ENCODE measurements around the gene CXCR5. TPM values are rescaled to one million over a fixed set of nuclear protein-coding genes. Genes with fewer than 3 reads are reported as not detected.

CXCR5 gene
- total and polyA plus RNA-seq, 2 of the 4 experiments (the other 2 are of a cell fraction): not detected

DNA sequence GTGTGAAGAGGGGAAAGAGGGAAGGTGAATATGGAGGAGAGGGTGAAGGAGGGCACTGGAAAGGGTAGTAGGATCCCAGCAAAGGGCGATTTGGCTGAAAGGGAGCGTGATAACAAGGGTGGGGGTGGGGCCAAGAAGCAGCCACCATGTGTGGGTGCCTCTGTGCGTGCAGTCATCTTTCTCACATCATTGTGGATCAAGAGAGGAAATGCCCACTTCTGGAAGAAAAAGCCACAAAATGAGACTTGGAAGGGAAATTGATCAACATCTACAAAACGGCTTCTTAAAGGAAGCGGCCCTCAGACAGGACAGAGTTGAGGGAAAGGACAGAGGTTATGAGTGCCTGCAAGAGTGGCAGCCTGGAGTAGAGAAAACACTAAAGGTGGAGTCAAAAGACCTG lies 1.2 kb upstream of the CXCR5 start:
- no peak overlapping the region for H4K5ac ChIP-seq (ENCODE audit: low read depth, low read length)
- CTCF ChIA-PET: interaction anchor here (0.6 to 0.8 kb wide), 2 partner anchors 11 to 106 kb away, joined by 3 read pairs; no protein-coding TSS in a partner anchor
- no peak for TF ChIP-seq MAFK (IDR thresholded peaks at IDR 0.05; ENCODE audit: low read depth, low read length)
- TF ChIP-seq MAZ (IDR thresholded peaks at IDR 0.05; ENCODE audit: borderline replicate concordance, low read depth, low read length): no peak
- no peak for TF ChIP-seq RFX5 (IDR thresholded peaks at IDR 0.05; ENCODE audit: low read depth, low read length)
- no peak for TF ChIP-seq MXI1 (IDR thresholded peaks at IDR 0.05; ENCODE audit: borderline replicate concordance, low read depth, low read length)
- no peak for TF ChIP-seq RAD21 (IDR thresholded peaks at IDR 0.05; ENCODE audit: low read length)
- no peak for TF ChIP-seq CHD1 (IDR thresholded peaks at IDR 0.05; ENCODE audit: low read depth, low read length)
- TF ChIP-seq NFE2L2 (IDR thresholded peaks at IDR 0.05; ENCODE audit: low read depth, low read length): no peak
- TF ChIP-seq, protein P1, sequence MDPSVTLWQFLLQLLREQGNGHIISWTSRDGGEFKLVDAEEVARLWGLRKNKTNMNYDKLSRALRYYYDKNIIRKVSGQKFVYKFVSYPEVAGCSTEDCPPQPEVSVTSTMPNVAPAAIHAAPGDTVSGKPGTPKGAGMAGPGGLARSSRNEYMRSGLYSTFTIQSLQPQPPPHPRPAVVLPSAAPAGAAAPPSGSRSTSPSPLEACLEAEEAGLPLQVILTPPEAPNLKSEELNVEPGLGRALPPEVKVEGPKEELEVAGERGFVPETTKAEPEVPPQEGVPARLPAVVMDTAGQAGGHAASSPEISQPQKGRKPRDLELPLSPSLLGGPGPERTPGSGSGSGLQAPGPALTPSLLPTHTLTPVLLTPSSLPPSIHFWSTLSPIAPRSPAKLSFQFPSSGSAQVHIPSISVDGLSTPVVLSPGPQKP (IDR thresholded peaks at IDR 0.05; ENCODE audit: borderline replicate concordance, low read depth, low read length): no peak
- TF ChIP-seq SMC3 (IDR thresholded peaks at IDR 0.05; ENCODE audit: low read depth, low read length): no peak
- no peak for TF ChIP-seq CEBPB (IDR thresholded peaks at IDR 0.05; ENCODE audit: low read depth, low read length)
- TF ChIP-seq, protein P2, sequence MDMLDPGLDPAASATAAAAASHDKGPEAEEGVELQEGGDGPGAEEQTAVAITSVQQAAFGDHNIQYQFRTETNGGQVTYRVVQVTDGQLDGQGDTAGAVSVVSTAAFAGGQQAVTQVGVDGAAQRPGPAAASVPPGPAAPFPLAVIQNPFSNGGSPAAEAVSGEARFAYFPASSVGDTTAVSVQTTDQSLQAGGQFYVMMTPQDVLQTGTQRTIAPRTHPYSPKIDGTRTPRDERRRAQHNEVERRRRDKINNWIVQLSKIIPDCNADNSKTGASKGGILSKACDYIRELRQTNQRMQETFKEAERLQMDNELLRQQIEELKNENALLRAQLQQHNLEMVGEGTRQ (IDR thresholded peaks at IDR 0.05; ENCODE audit: low read depth, low read length): no peak
- no peak for TF ChIP-seq BHLHE40 (IDR thresholded peaks at IDR 0.05; ENCODE audit: low read depth, low read length)
- no peak for TF ChIP-seq CTCF (conservative IDR thresholded peaks at IDR 0.05; ENCODE audit: low read depth, low read length)
- no peak for TF ChIP-seq POLR2A (IDR thresholded peaks at IDR 0.05; ENCODE audit: low read depth, low read length)
- TF ChIP-seq FOS (IDR thresholded peaks at IDR 0.05; ENCODE audit: low read depth, low read length): no peak
- TF ChIP-seq RCOR1 (IDR thresholded peaks at IDR 0.05; ENCODE audit: insufficient replicate concordance, low read length): no peak

More for the DNA sequence above, 1.2 kb upstream of the CXCR5 start:
- H3K27me3 ChIP-seq (ENCODE audit: control insufficient read depth, insufficient read depth, low read length): no peaks in the 10 kb centered on the region; the same call in 1 of the 2 replicates
- H4K8ac ChIP-seq (ENCODE audit: low read depth in 2 of 2, low read length in 2 of 2): no peak overlapping the region
- no peak overlapping the region for H2BK120ac ChIP-seq (ENCODE audit: low read depth, low read length)
- H2AK5ac ChIP-seq (ENCODE audit: low read depth, low read length): no peak overlapping the region
- H2AFZ ChIP-seq (replicated peaks; ENCODE audit: low read length, poor library complexity): no peak overlapping the region
- H4K91ac ChIP-seq (ENCODE audit: insufficient read depth, low read depth, low read length): no peak overlapping the region
- H3K9me3 ChIP-seq (ENCODE audit: control insufficient read depth, insufficient read depth, low read length): no peaks in the 10 kb centered on the region
- no peak overlapping the region for H3K27ac ChIP-seq (ENCODE audit: insufficient read depth, low read length)
- H3K36me3 ChIP-seq (ENCODE audit: control insufficient read depth, insufficient read depth, low read length): no peaks in the 10 kb centered on the region
- H3K9ac ChIP-seq (ENCODE audit: low read depth, low read length): no peak overlapping the region
- H2AK9ac ChIP-seq (replicated peaks; ENCODE audit: low read depth, low read length, poor library complexity): no peak overlapping the region
- no peak overlapping the region for H3K4ac ChIP-seq (ENCODE audit: low read depth, low read length)
- H3K56ac ChIP-seq (ENCODE audit: extremely low read depth, insufficient read depth, low read length): no peak overlapping the region
- no peak overlapping the region for H3K4me3 ChIP-seq (ENCODE audit: insufficient read depth, low read depth, low read length)
- H4K20me1 ChIP-seq (ENCODE audit: insufficient read depth, low read length): no peaks in the 10 kb centered on the region
- H3K79me1 ChIP-seq (ENCODE audit: low read depth in 1 of 2, low read length in 2 of 2): no peaks in the 10 kb centered on the region
- POLR2A ChIA-PET (ENCODE audit: unreplicated experiment): no interaction called here
- H2BK20ac ChIP-seq (ENCODE audit: low read depth, low read length): no peak overlapping the region
- no peak for ATAC-seq (ENCODE audit: low read depth)
- intact Hi-C loops (cut with micrococcal nuclease): no loop called here
- peaks cover 3% of the 10 kb centered on the region for H3K4me1 ChIP-seq (ENCODE audit: control insufficient read depth, insufficient read depth, low read length)
- 83% methylated on average over 2 of the region's 5 CpGs; no CpG with 5 or more reads in 1 of the 2 experiments for whole genome bisulfite sequencing, 2 experiments (ENCODE audit: extremely low coverage in 2 of 2, insufficient read length in 1 of 2)
- in situ Hi-C loops (cut with MboI; ENCODE audit: low sequenced_read_pairs): no loop called here
- H3K23ac ChIP-seq (ENCODE audit: low read depth, low read length): no peak overlapping the region
- no peak overlapping the region for H3K14ac ChIP-seq (replicated peaks; ENCODE audit: low read depth, low read length)
- no TSS peak for BruUV-seq (replicated peaks)
- no peak for DNase-seq
- H3K18ac ChIP-seq (ENCODE audit: low read depth, low read length): no peak overlapping the region
- H3K9me1 ChIP-seq (ENCODE audit: insufficient read depth, low read length): peaks cover 4% of the 10 kb centered on the region; the same call in 1 of the 2 replicates
- H3K4me2 ChIP-seq (ENCODE audit: low read depth, low read length): no peak overlapping the region
- dilution Hi-C loops (cut with HindIII; ENCODE audit: low sequenced_read_pairs, unreplicated experiment): no loop called here
- H2BK5ac ChIP-seq (ENCODE audit: low read depth, low read length, poor library complexity, severe bottlenecking): no peak overlapping the region
- no peak overlapping the region for H2BK15ac ChIP-seq (ENCODE audit: low read depth, low read length)
